HFF-Myc (cell line): ENCODE measurements around the gene PEAK3.

Experiments
- DNase-seq: peaks from one replicate; pipeline ENCODE4 v3.0.0-alpha.2; 2011; ENCODE audit warnings: low read depth; ENCODE audit errors: extremely low read depth
- H3K4me3 ChIP-seq: replicated peaks from 2 replicates; pipeline ENCODE4 v1.5.1; 2011; ENCODE audit warnings: low read depth, mild to moderate bottlenecking, control low read depth, low read length
- CTCF ChIP-seq: IDR thresholded peaks from 2 replicates; pipeline ENCODE4 v1.5.1; 2012; ENCODE audit warnings: mild to moderate bottlenecking, low read depth, low read length, control low read depth; ENCODE audit errors: missing control alignments

PEAK3 gene

GRCh38 chr19:2306971-2307370, 25.0 kb upstream of the PEAK3 start:
- TF ChIP-seq CTCF, result no peak
- no peak for DNase-seq
- no peak overlapping the region for H3K4me3 ChIP-seq

GRCh38 chr19:2306281-2306806, 24.4 kb upstream of the PEAK3 start:
- no peak for TF ChIP-seq CTCF
- no peak for DNase-seq
- no peak overlapping the region for H3K4me3 ChIP-seq

- DNase-seq, result no peak
- no peak for TF ChIP-seq CTCF
- H3K4me3 ChIP-seq, result no peak overlapping the region
These were observed 23.7 kb upstream of the PEAK3 start for GRCh38 chr19:2305452-2306280.

GRCh38 chr19:2303211-2303798, 21.3 kb upstream of the PEAK3 start:
- no peak for TF ChIP-seq CTCF
- H3K4me3 ChIP-seq, result no peak overlapping the region
- no peak for DNase-seq

- DNase-seq, result no peak
- no peak overlapping the region for H3K4me3 ChIP-seq
- TF ChIP-seq CTCF, result no peak
These were observed 20.6 kb upstream of the PEAK3 start for GRCh38 chr19:2302319-2303210.

GRCh38 chr19:2300533-2300932, 18.6 kb upstream of the PEAK3 start:
- DNase-seq, result no peak
- H3K4me3 ChIP-seq, result no peak overlapping the region
- no peak for TF ChIP-seq CTCF
